ENCODE results near the gene PIK3R6. TPM values are rescaled to one million over a fixed set of nuclear protein-coding genes. Genes with fewer than 3 reads are reported as not detected.

PIK3R6 gene
- total RNA-seq, 1 donor = not detected

DNA sequence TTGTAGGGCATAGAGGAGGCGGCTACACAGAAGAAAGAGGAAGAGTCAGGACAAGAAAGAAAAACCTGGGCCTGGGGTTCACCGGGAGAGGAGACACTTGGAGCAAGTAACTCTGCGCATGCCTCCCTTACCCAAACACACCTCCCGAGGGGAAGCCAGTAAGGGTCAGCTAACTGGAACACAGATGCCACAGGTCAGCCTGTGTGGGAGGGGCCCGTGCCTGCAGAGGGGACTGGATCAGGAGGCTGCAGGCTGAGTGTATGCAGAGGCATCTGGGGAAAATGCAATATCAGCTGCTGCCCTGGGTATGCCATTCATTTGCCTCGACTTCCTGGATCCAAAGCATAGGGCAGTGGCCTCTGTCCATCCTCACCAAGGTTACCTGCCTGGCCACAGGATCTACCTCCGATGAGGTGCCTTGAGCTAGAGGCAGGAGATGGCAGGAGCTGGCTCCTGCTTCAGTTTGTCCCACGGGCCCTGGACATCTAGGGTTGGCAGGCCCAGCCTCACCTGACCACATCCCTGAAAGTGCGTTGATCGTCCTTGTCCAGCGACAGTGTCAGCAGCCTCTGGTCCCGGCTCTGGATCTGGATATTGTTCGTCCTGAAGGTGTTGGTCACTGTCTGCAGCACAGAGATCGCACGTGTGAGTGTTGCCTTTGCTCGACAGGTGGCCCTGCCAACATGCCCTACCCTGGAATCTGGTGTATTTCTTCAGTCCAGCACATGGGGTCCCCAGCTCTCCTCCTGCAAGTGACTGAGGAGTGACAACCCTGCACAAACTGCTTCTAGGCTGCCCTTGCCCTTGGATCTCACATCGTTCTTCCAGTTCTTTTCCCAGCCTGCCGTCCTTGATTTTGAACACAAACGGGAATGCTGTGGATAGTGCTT is 63.7 kb downstream of the PIK3R6 start:
- no peak overlapping the region for H3K4me3 ChIP-seq (ENCODE audit: low read depth, low read length)
- DNase-seq (ENCODE audit: low read depth) = no peak
- no peak for TF ChIP-seq CTCF (IDR thresholded peaks at IDR 0.05; ENCODE audit: insufficient read depth, low read length)

GRCh38 chr17:8801135-8801840 is 66.2 kb downstream of the PIK3R6 start:
- no peak for DNase-seq (ENCODE audit: low read depth)
- H3K4me3 ChIP-seq (ENCODE audit: low read depth, low read length) = no peak overlapping the region
- no peak for TF ChIP-seq CTCF (IDR thresholded peaks at IDR 0.05; ENCODE audit: insufficient read depth, low read length)

GRCh38 chr17:8800656-8801055 is 66.8 kb downstream of the PIK3R6 start:
- TF ChIP-seq CTCF (IDR thresholded peaks at IDR 0.05; ENCODE audit: insufficient read depth, low read length) = no peak
- DNase-seq (ENCODE audit: low read depth) = no peak

DNA sequence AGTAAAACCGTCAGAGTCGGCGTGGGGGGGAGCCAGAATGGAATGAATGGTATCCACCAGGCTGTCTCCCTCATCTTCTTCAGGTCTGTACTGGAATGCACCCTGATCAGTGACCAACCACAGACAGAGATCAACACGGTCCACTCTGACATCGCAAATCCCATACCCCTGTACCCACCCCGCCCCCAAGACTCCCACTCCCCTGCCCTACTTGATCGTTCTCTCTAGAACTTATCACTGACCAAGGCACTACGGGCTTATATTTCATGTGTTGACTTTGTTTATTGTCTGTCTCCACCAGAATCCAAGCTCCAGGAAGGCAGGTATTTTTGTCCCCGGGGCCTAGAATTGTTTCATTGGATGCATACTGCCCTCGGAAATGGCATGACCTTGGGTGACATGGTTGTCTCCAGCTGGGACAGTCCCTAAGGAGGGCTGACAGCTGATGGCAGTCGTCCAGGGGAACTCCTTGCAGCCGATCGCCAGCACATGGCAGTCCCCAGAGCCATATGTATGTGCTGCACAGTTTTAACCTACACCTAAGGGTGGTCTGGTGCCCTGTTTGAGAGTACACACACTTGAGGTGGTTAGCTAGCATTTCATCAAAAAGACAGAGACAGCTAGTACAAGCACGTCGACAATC is 67.8 kb downstream of the PIK3R6 start:
- no peak overlapping the region for H3K4me3 ChIP-seq (ENCODE audit: low read depth, low read length)
- DNase-seq (ENCODE audit: low read depth) = no peak
- no peak for TF ChIP-seq CTCF (IDR thresholded peaks at IDR 0.05; ENCODE audit: insufficient read depth, low read length)

More at GRCh38 chr17:8800656-8801055, 66.8 kb downstream of the PIK3R6 start:
- no peak overlapping the region for H3K4me3 ChIP-seq (ENCODE audit: low read depth, low read length)

- TF ChIP-seq CTCF (IDR thresholded peaks at IDR 0.05; ENCODE audit: insufficient read depth, low read length) = no peak
Observed at GRCh38 chr17:8798846-8799569, 68.5 kb downstream of the PIK3R6 start, which contains the start of gene MFSD6L. Gene MFSD6L, minus strand, starts transcription at chr17:8799365. Its CDS starts 245 bp downstream, at chr17:8799120.

GRCh38 chr17:8798176-8798845 is 69.2 kb downstream of the PIK3R6 start:
- no peak overlapping the region for H3K4me3 ChIP-seq (ENCODE audit: low read depth, low read length)
- DNase-seq (ENCODE audit: low read depth) = no peak
- no peak for TF ChIP-seq CTCF (IDR thresholded peaks at IDR 0.05; ENCODE audit: insufficient read depth, low read length)

More at GRCh38 chr17:8798846-8799569, 68.5 kb downstream of the PIK3R6 start, which contains the start of gene MFSD6L:
- no peak for DNase-seq (ENCODE audit: low read depth)
- no peak within 1 kb of the TSS for H3K4me3 ChIP-seq (ENCODE audit: low read depth, low read length)
